Neuronal stem cell (in vitro differentiated cells): ENCODE measurements around the gene ATXN7.

ENCODE experiments used
- DNase-seq: peaks from one replicate; pipeline ENCODE4 v3.0.0-alpha.2; 2013; ENCODE audit warnings: low spot score
- H2AFZ ChIP-seq: one replicate; pipeline ENCODE4 v1.6.1; 2013; ENCODE audit warnings: mild to moderate bottlenecking, low read length, inconsistent platforms
- H2AK5ac ChIP-seq: 2 replicates; pipeline ENCODE4 v1.6.1; 2013; ENCODE audit warnings: low read depth, mild to moderate bottlenecking, inconsistent platforms, low read length, moderate library complexity, mixed read lengths
- H2BK120ac ChIP-seq: 2 replicates; pipeline ENCODE4 v1.6.1; 2013; ENCODE audit warnings: low read depth, mild to moderate bottlenecking, inconsistent platforms, low read length, moderate library complexity, mixed read lengths
- H2BK12ac ChIP-seq: one replicate; pipeline ENCODE4 v1.6.1; 2013; ENCODE audit warnings: low read length, inconsistent platforms
- H2BK15ac ChIP-seq: 2 replicates; pipeline ENCODE4 v1.6.1; 2013; ENCODE audit warnings: mild to moderate bottlenecking, low read length, inconsistent platforms, mixed read lengths
- H2BK5ac ChIP-seq: one replicate; pipeline ENCODE4 v1.6.1; 2013; ENCODE audit warnings: inconsistent platforms, mild to moderate bottlenecking, low read length, moderate library complexity
- H3K14ac ChIP-seq: one replicate; pipeline ENCODE4 v1.6.1; 2013; ENCODE audit warnings: low read length, inconsistent platforms
- H3K18ac ChIP-seq: 2 replicates; pipeline ENCODE4 v1.6.1; 2013; ENCODE audit warnings: low read length, inconsistent platforms
- H3K23ac ChIP-seq: 2 replicates; pipeline ENCODE4 v1.6.1; 2013; ENCODE audit warnings: low read depth, mild to moderate bottlenecking, mixed read lengths, low read length, inconsistent platforms; ENCODE audit not compliant: poor library complexity
- H3K27ac ChIP-seq: replicated peaks from 3 replicates; pipeline ENCODE4 v1.5.1; 2013; ENCODE audit warnings: low read length, inconsistent platforms
- H3K27me3 ChIP-seq, 3 experiments: 2 replicates each; pipeline ENCODE4 v1.6.1; 2013; ENCODE audit warnings: low read length in 3 of 3, mild to moderate bottlenecking in 2 of 3, inconsistent platforms in 1 of 3, low read depth in 1 of 3, mixed read lengths in 1 of 3, moderate library complexity in 1 of 3; ENCODE audit not compliant: control insufficient read depth in 3 of 3, insufficient read depth in 3 of 3
- H3K36me3 ChIP-seq, 2 donors: replicated peaks in 1 of 2; 2 replicates each; pipeline ENCODE4 v1.6.1; 2013; ENCODE audit warnings: low read length in 2 of 2; ENCODE audit not compliant: control insufficient read depth in 2 of 2, insufficient read depth in 2 of 2
- H3K4ac ChIP-seq: 2 replicates; pipeline ENCODE4 v1.6.1; 2013; ENCODE audit warnings: inconsistent platforms, mild to moderate bottlenecking, low read length, moderate library complexity
- H3K4me1 ChIP-seq, 2 donors: 1 replicate in 1 of 2; 2 replicates in 1 of 2; pipeline ENCODE4 v1.6.1; 2013; ENCODE audit warnings: low read length in 2 of 2, low read depth in 1 of 2; ENCODE audit not compliant: control insufficient read depth in 2 of 2, insufficient read depth in 1 of 2
- H3K4me2 ChIP-seq: one replicate; pipeline ENCODE4 v1.6.1; 2013; ENCODE audit warnings: mild to moderate bottlenecking, low read length, inconsistent platforms; ENCODE audit not compliant: insufficient read depth, poor library complexity, severe bottlenecking
- H3K4me3 ChIP-seq, 2 donors: 2 replicates each; pipeline ENCODE4 v1.5.1; 2013; ENCODE audit warnings: low read length in 2 of 2, mild to moderate bottlenecking in 2 of 2, inconsistent platforms in 1 of 2, moderate library complexity in 1 of 2
- H3K79me1 ChIP-seq: one replicate; pipeline ENCODE4 v1.6.1; 2013; ENCODE audit warnings: low read depth, mild to moderate bottlenecking, inconsistent platforms, low read length, moderate library complexity
- H3K9ac ChIP-seq: one replicate; pipeline ENCODE4 v1.6.1; 2013; ENCODE audit warnings: mild to moderate bottlenecking, low read depth, low read length, inconsistent platforms; ENCODE audit not compliant: poor library complexity
- H3K9me3 ChIP-seq, 2 donors: replicated peaks in 1 of 2; 2 replicates each; pipeline versions ENCODE3 to v1.6.1; 2013; ENCODE audit warnings: low read length in 2 of 2, mild to moderate bottlenecking in 2 of 2, inconsistent platforms in 1 of 2, low read depth in 1 of 2, mixed read lengths in 1 of 2, moderate library complexity in 1 of 2; ENCODE audit not compliant: control insufficient read depth in 2 of 2, insufficient read depth in 1 of 2
- H4K8ac ChIP-seq: one replicate; pipeline ENCODE4 v1.6.1; 2013; ENCODE audit warnings: low read depth, mild to moderate bottlenecking, inconsistent platforms, low read length, moderate library complexity
- H4K91ac ChIP-seq: one replicate; pipeline ENCODE4 v1.6.1; 2013; ENCODE audit warnings: low read length, low read depth, mild to moderate bottlenecking, inconsistent platforms; ENCODE audit not compliant: poor library complexity
- WGBS, 2 donors: extraction: QIAGEN DNeasy Blood & Tissue Kit; methylation state at CpG; one replicate each; pipeline ENCODE4 v1.1.7; 2013; ENCODE audit warnings: missing lambda C conversion rate in 2 of 2, mixed read lengths in 1 of 2; ENCODE audit not compliant: insufficient read length in 2 of 2, insufficient replicate concordance in 1 of 2; ENCODE audit errors: extremely low coverage in 2 of 2; 5-methylcytosine and 5-hydroxymethylcytosine counted together

The ATXN7 gene

DNA sequence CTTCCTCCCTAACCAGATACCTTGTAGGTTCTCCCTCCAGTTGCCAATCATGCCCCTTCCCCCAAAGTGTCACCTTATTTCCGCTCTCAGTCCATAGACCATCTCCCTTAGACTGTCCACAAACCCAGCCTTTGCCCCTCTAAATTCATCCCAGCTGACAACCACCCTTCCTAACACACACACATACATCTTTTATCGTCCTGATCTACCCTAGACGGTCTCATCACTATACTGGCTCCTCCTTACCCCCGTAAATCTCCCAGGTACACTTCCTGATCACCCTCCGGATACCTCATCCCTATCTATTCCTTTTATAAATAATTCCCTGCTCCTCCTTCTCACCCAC is 890 bp upstream of the ATXN7 start:
- Histone ChIP-seq H2BK12ac (no peak overlapping the region), H3K9me3 (no peaks in the 10 kb centered on the region), H3K4me3 (peak overlapping the region; percentile 81 to 95), H3K4ac (no peak overlapping the region), H3K18ac (peak overlapping the region; percentile 98), H4K8ac (no peak overlapping the region), H3K36me3 (peaks cover 2 to 14% of the 10 kb centered on the region in 2 donors), H3K4me1 (peaks cover 4 to 8% of the 10 kb centered on the region in 2 donors), H3K9ac (peak overlapping the region; percentile 50), H3K4me2 (peak overlapping the region; percentile 60), H4K91ac (no peak overlapping the region), H2AK5ac (no peak overlapping the region), H2BK120ac (peak overlapping the region; percentile 65), H3K14ac (no peak overlapping the region), H2BK5ac (peak overlapping the region; percentile 95), H3K27me3 (no peaks in the 10 kb centered on the region), H3K27ac (no peak overlapping the region), H3K23ac (peak overlapping the region; percentile 60), H2BK15ac (peak overlapping the region; percentile 46), H3K79me1 (peaks cover 6% of the 10 kb centered on the region), H2AFZ (peak overlapping the region; percentile 96)
- no peak for DNase-seq
- 100% methylated on average over 2 of the region's 5 CpGs; no CpG with 5 or more reads in 1 of the 2 donors for WGBS, 2 donors

DNA sequence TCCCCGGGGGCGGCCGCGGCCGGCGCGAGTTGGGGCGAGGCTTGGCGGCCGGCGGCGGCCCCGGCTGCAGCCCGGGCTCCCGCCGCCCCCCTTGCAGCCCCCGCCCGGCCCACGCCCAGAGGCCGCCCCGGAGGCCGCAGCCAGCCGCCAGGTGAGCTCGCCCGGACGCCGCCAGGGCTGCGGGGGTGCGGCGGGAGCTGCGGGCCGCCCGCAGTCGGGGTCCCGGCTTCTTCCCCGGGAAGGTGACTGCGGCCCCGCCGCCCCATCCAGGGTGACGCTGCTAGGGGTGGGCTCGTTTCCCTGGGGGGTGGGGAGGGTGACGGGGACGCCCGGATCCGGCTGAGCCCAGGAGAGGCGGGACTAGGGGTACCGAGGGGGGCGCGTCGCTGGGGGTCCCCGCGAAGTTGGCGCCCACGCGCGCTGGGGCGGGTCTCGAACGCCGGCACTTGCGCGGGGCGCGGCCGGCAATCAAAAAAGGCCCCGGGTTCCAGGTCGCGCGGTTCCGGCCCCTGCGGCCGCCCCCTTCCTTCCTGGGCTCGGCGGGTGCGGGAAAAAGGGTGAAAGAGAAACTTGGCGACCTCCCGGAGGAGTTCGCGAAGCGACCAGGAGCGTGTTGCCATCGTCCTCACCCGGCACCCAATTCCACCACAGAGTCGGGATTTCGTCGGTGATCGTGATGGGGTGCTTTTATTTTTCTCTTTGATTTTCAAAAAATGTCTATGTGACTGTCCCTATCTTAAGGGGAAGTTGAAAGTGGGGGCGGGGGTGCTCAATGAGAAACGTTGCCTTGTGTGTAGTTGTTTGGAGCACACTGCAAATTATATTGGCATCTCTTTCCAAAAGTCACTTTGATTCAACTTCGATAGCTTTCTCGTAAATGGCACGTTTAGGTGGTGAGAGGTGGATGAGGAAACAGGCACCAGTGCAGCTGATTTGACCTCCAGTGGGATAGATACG is 619 bp downstream of the ATXN7 start:
- no CpG with 5 or more reads among the region's 93 CpGs for WGBS, 2 donors

GRCh38 chr3:63864965-63865327 is 1.3 kb downstream of the ATXN7 start:
- no peak overlapping the region for H2BK5ac ChIP-seq
- H4K8ac ChIP-seq, result no peak overlapping the region
- H3K18ac ChIP-seq, result no peak overlapping the region
- peak overlapping the region; percentile 67 for H3K4me2 ChIP-seq
- H2BK15ac ChIP-seq, result no peak overlapping the region
- H3K27ac ChIP-seq, result no peak overlapping the region
- peaks cover 6% of the 10 kb centered on the region for H3K79me1 ChIP-seq
- DNase-seq, result no peak
- H3K4ac ChIP-seq, result no peak overlapping the region
- no peak overlapping the region for H3K23ac ChIP-seq
- H4K91ac ChIP-seq, result no peak overlapping the region
- WGBS, 2 donors, result no CpG with 5 or more reads among the region's 3 CpGs
- H2AFZ ChIP-seq, result peak overlapping the region; percentile 96
- no peak overlapping the region for H2AK5ac ChIP-seq
- peak overlapping the region; percentile 81 to 92 for H3K4me3 ChIP-seq
- H2BK12ac ChIP-seq, result no peak overlapping the region
- H3K14ac ChIP-seq, result no peak overlapping the region
- peaks cover 4 to 8% of the 10 kb centered on the region in 2 donors for H3K4me1 ChIP-seq
- no peak overlapping the region for H3K9ac ChIP-seq
- H3K36me3 ChIP-seq, result peaks cover 2 to 20% of the 10 kb centered on the region in 2 donors
- no peaks in the 10 kb centered on the region for H3K9me3 ChIP-seq
- no peak overlapping the region for H2BK120ac ChIP-seq
- no peaks in the 10 kb centered on the region for H3K27me3 ChIP-seq

More for the DNA sequence above, 619 bp downstream of the ATXN7 start:
- DNase-seq, result no peak
- H3K36me3 ChIP-seq, result peaks cover 2 to 20% of the 10 kb centered on the region in 2 donors
- H3K79me1 ChIP-seq, result peaks cover 6% of the 10 kb centered on the region
- peaks cover 4 to 8% of the 10 kb centered on the region in 2 donors for H3K4me1 ChIP-seq
- no peak overlapping the region for H3K4ac ChIP-seq
- H3K9me3 ChIP-seq, result no peaks in the 10 kb centered on the region
- no peak overlapping the region for H4K8ac ChIP-seq
- peak overlapping the region; percentile 33 for H2BK15ac ChIP-seq
- H3K27ac ChIP-seq, result no peak overlapping the region
- peak overlapping the region; percentile 43 for H3K14ac ChIP-seq
- peak overlapping the region; percentile 3 for H3K9ac ChIP-seq
- H3K4me3 ChIP-seq, result peak overlapping the region; percentile 81 to 92
- peak overlapping the region; percentile 44 for H2BK5ac ChIP-seq
- no peaks in the 10 kb centered on the region for H3K27me3 ChIP-seq
- H3K23ac ChIP-seq, result no peak overlapping the region
- H3K4me2 ChIP-seq, result peak overlapping the region; percentile 67
- peak overlapping the region; percentile 96 for H2AFZ ChIP-seq
- no peak overlapping the region for H2BK120ac ChIP-seq
- no peak overlapping the region for H4K91ac ChIP-seq
- peak overlapping the region; percentile 26 for H2AK5ac ChIP-seq
- H3K18ac ChIP-seq, result peak overlapping the region; percentile 92
- no peak overlapping the region for H2BK12ac ChIP-seq

DNA sequence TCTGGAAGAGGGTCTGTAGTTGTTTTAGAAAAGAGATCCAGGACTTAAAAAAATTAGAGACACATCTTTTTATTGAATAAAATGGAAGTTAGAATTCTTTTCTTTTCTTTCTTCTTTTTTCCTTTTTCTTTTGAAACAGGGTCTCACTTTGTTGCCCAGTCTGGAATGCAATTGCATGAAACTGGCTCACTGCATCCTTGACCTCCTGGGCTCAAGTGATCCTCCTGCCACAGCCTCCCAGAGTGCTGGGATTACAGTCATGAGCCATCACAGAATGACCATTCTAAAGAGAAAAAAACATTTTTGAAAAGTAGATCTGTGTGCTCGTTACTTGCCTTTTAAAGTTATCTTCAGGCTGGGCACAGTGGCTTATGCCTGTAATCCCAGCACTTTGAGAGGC is 3.6 kb downstream of the ATXN7 start:
- no peak for DNase-seq
- no peaks in the 10 kb centered on the region for H3K9me3 ChIP-seq

More for the DNA sequence above, 3.6 kb downstream of the ATXN7 start:
- no CpG with 5 or more reads among the region's 1 CpG for WGBS, 2 donors
- Histone ChIP-seq H3K14ac (no peak overlapping the region), H3K36me3 (peaks cover 2 to 20% of the 10 kb centered on the region in 2 donors), H3K4me3 (no peak overlapping the region), H4K91ac (no peak overlapping the region), H2BK5ac (no peak overlapping the region), H4K8ac (no peak overlapping the region), H3K4me1 (peaks cover 2 to 6% of the 10 kb centered on the region in 2 donors), H3K27me3 (no peaks in the 10 kb centered on the region), H2BK15ac (no peak overlapping the region), H3K4me2 (no peak overlapping the region), H3K27ac (no peak overlapping the region), H3K9ac (no peak overlapping the region), H2AFZ (no peak overlapping the region), H3K4ac (no peak overlapping the region), H3K79me1 (peaks cover 7% of the 10 kb centered on the region), H3K23ac (no peak overlapping the region), H2BK12ac (no peak overlapping the region), H2AK5ac (no peak overlapping the region), H3K18ac (no peak overlapping the region), H2BK120ac (no peak overlapping the region)
